ENCODE data around the gene DNAJC18. TPM values are rescaled to one million over a fixed set of nuclear protein-coding genes. Genes with fewer than 3 reads are reported as not detected.

Gene DNAJC18
- total RNA-seq, 1 experiment from 2014 or later, result 4.4 TPM

GRCh38 chr5:139397921-139398320, 41.4 kb downstream of the DNAJC18 start:
- Histone ChIP-seq H3K79me2 (ENCODE audit: low read length) (peaks cover 16% of the 10 kb centered on the region), H3K4me2 (ENCODE audit: low read length) (no peak overlapping the region), H3K4me3 (ENCODE audit: low read length) (no peak overlapping the region), H3K4me1 (ENCODE audit: insufficient read depth, low read length) (peaks cover 6% of the 10 kb centered on the region; the same call in 1 of the 2 replicates), H2AFZ (ENCODE audit: low read length) (no peak overlapping the region), H3K9me2 (replicated peaks; ENCODE audit: low read length) (no peaks in the 10 kb centered on the region), H3K9me3 (ENCODE audit: low read length) (no peaks in the 10 kb centered on the region), H3F3A (ENCODE audit: low read length, unreplicated experiment) (no peaks in the 10 kb centered on the region), H3K27me3 (ENCODE audit: low read length) (no peaks in the 10 kb centered on the region), H3K9ac (ENCODE audit: low read length) (no peak overlapping the region), H4K20me1 (ENCODE audit: low read length) (no peaks in the 10 kb centered on the region), H3K27ac (ENCODE audit: low read length) (no peak overlapping the region), H3K36me3 (ENCODE audit: low read depth, low read length) (no peaks in the 10 kb centered on the region)
- ChIA-PET POLR2A (ENCODE audit: unreplicated experiment) (no interaction called here), CTCF (no interaction called here)
- BruUV-seq (replicated peaks), result no TSS peak
- ATAC-seq (no peak), DNase-seq (no peak)
- TF ChIP-seq EZH2 (IDR thresholded peaks at IDR 0.05; ENCODE audit: low read length, unreplicated experiment), result no peak
- no peak for TF ChIP-seq CTCF (conservative IDR thresholded peaks at IDR 0.05; ENCODE audit: low read depth, low read length)
- TF ChIP-seq EZH2phosphoT487 (IDR thresholded peaks at IDR 0.05; ENCODE audit: borderline replicate concordance, low read length), result no peak
- intact Hi-C loops (cut with micrococcal nuclease), result no loop called here

GRCh38 chr5:139396691-139397090, 42.6 kb downstream of the DNAJC18 start:
- Histone ChIP-seq H3K4me1 (ENCODE audit: insufficient read depth, low read length) (peaks cover 6% of the 10 kb centered on the region; the same call in 1 of the 2 replicates), H4K20me1 (ENCODE audit: low read length) (no peaks in the 10 kb centered on the region), H2AFZ (ENCODE audit: low read length) (no peak overlapping the region), H3K27me3 (ENCODE audit: low read length) (no peaks in the 10 kb centered on the region), H3F3A (ENCODE audit: low read length, unreplicated experiment) (no peaks in the 10 kb centered on the region), H3K27ac (ENCODE audit: low read length) (no peak overlapping the region), H3K79me2 (ENCODE audit: low read length) (peaks cover 19% of the 10 kb centered on the region), H3K36me3 (ENCODE audit: low read depth, low read length) (no peaks in the 10 kb centered on the region), H3K9ac (ENCODE audit: low read length) (no peak overlapping the region), H3K4me2 (ENCODE audit: low read length) (no peak overlapping the region), H3K9me2 (replicated peaks; ENCODE audit: low read length) (no peaks in the 10 kb centered on the region), H3K9me3 (ENCODE audit: low read length) (no peaks in the 10 kb centered on the region), H3K4me3 (ENCODE audit: low read length) (no peak overlapping the region)
- POLR2A ChIA-PET (ENCODE audit: unreplicated experiment), result no interaction called here
- intact Hi-C loops (cut with micrococcal nuclease), result no loop called here
- DNase-seq (no peak), ATAC-seq (no peak)
- CTCF ChIA-PET, result no interaction called here
- TF ChIP-seq EZH2phosphoT487 (IDR thresholded peaks at IDR 0.05; ENCODE audit: borderline replicate concordance, low read length) (no peak), EZH2 (IDR thresholded peaks at IDR 0.05; ENCODE audit: low read length, unreplicated experiment) (no peak), CTCF (conservative IDR thresholded peaks at IDR 0.05; ENCODE audit: low read depth, low read length) (no peak)
- no TSS peak for BruUV-seq (replicated peaks)

- CTCF ChIA-PET, result no interaction called here
- DNase-seq, result no peak
These were observed 43.3 kb downstream of the DNAJC18 start for GRCh38 chr5:139395844-139396640.

More at GRCh38 chr5:139395844-139396640, 43.3 kb downstream of the DNAJC18 start:
- no peaks in the 10 kb centered on the region for H3K36me3 ChIP-seq (ENCODE audit: low read depth, low read length)
- no peaks in the 10 kb centered on the region for H3F3A ChIP-seq (ENCODE audit: low read length, unreplicated experiment)
- no peaks in the 10 kb centered on the region for H3K9me3 ChIP-seq (ENCODE audit: low read length)
- TF ChIP-seq EZH2phosphoT487 (IDR thresholded peaks at IDR 0.05; ENCODE audit: borderline replicate concordance, low read length) (no peak), EZH2 (IDR thresholded peaks at IDR 0.05; ENCODE audit: low read length, unreplicated experiment) (no peak)
- H3K4me3 ChIP-seq (ENCODE audit: low read length), result no peak overlapping the region
- intact Hi-C loops (cut with micrococcal nuclease), result no loop called here
- H3K9ac ChIP-seq (ENCODE audit: low read length), result no peak overlapping the region
- H3K4me1 ChIP-seq (ENCODE audit: insufficient read depth, low read length), result peaks cover 11% of the 10 kb centered on the region
- no peak overlapping the region for H3K27ac ChIP-seq (ENCODE audit: low read length)
- BruUV-seq (replicated peaks), result no TSS peak
- peaks cover 20% of the 10 kb centered on the region for H3K79me2 ChIP-seq (ENCODE audit: low read length)
- no peaks in the 10 kb centered on the region for H4K20me1 ChIP-seq (ENCODE audit: low read length)
- no peak overlapping the region for H2AFZ ChIP-seq (ENCODE audit: low read length)
- POLR2A ChIA-PET (ENCODE audit: unreplicated experiment), result no interaction called here
- no peak for ATAC-seq
- no peak overlapping the region for H3K4me2 ChIP-seq (ENCODE audit: low read length)
- no peaks in the 10 kb centered on the region for H3K9me2 ChIP-seq (replicated peaks; ENCODE audit: low read length)
- H3K27me3 ChIP-seq (ENCODE audit: low read length), result no peaks in the 10 kb centered on the region

All from PC-3 (cell line).